ENCODE data around the gene AXDND1.
"Not testable (repeated sequence)": the region's sequence is repeated elsewhere in the genome, so short reads cannot be mapped to it uniquely, and the experiment has no call there.

The AXDND1 gene

GRCh38 chr1:179341943-179342547 lies 23.7 kb upstream of the AXDND1 start:
- no peaks in the 10 kb centered on the region for H3K9me3 ChIP-seq (ENCODE audit: insufficient read depth, low read length)
- H3K9ac ChIP-seq (ENCODE audit: insufficient read length, low read depth), result no peak overlapping the region
- no peak overlapping the region for H3K4me3 ChIP-seq (ENCODE audit: insufficient read length, low read depth)
- H3K27me3 ChIP-seq (ENCODE audit: insufficient read depth, insufficient read length), result no peaks in the 10 kb centered on the region
- no peaks in the 10 kb centered on the region for H3K4me1 ChIP-seq (ENCODE audit: insufficient read depth, insufficient read length)
- TF ChIP-seq YY1 (IDR thresholded peaks at IDR 0.05; ENCODE audit: insufficient read depth, insufficient read length) (no peak), SUZ12 (IDR thresholded peaks at IDR 0.05; ENCODE audit: extremely low read depth, insufficient read depth, insufficient read length) (no peak)
- no peak for DNase-seq (ENCODE audit: low read depth, low spot score)
- peaks cover 78% of the 10 kb centered on the region for H3K36me3 ChIP-seq (ENCODE audit: insufficient read depth, insufficient read length, low read length)

DNA sequence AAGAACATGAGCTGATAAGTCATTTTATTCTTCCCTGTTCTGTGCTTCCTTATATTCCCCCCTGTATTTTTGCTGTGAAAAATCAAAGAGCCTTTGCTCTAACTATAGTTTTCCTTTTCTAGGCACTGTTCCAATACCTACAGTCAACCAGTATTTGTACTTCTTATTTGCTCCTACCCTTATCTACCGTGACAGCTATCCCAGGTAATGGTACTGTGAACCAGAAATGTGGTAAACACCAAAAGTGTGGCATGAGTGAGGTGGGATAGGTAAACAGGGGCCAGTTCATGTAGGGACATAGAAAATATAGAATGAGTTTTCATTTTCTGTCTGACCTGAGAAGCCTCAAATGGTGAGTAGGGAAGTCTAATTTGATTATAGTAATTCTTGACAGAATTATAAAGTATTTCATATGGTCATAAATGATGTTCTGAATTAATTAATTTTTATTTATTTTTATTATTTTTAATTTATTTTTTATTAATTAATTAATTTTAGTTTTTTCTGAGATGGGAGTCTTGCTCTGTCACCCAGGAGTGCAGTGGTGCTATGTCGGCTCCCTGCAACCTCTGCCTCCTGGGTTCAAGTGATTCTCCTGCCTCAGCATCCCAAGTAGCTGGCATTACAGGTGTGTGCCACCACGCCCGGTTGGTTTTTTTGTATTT lies 22.9 kb upstream of the AXDND1 start:
- Histone ChIP-seq H3K9me3 (ENCODE audit: insufficient read depth, low read length) (no peaks in the 10 kb centered on the region), H3K27me3 (ENCODE audit: insufficient read depth, insufficient read length) (no peaks in the 10 kb centered on the region), H3K9ac (ENCODE audit: insufficient read length, low read depth) (no peak overlapping the region), H3K36me3 (ENCODE audit: insufficient read depth, insufficient read length, low read length) (peaks cover 79% of the 10 kb centered on the region), H3K4me3 (ENCODE audit: insufficient read length, low read depth) (no peak overlapping the region), H3K4me1 (ENCODE audit: insufficient read depth, insufficient read length) (no peaks in the 10 kb centered on the region)
- no peak for DNase-seq (ENCODE audit: low read depth, low spot score)
- no peak for TF ChIP-seq SUZ12 (IDR thresholded peaks at IDR 0.05; ENCODE audit: extremely low read depth, insufficient read depth, insufficient read length)
- TF ChIP-seq YY1 (IDR thresholded peaks at IDR 0.05; ENCODE audit: insufficient read depth, insufficient read length), result no peak
- TF ChIP-seq ZNF274 (IDR thresholded peaks at IDR 0.05; ENCODE audit: low read depth, low read length), result no peak

GRCh38 chr1:179351281-179351680 lies 14.5 kb upstream of the AXDND1 start:
- H3K36me3 ChIP-seq (ENCODE audit: insufficient read depth, insufficient read length, low read length), result peaks cover 60% of the 10 kb centered on the region
- no peaks in the 10 kb centered on the region for H3K27me3 ChIP-seq (ENCODE audit: insufficient read depth, insufficient read length)
- no peaks in the 10 kb centered on the region for H3K4me1 ChIP-seq (ENCODE audit: insufficient read depth, insufficient read length)
- no peak for DNase-seq (ENCODE audit: low read depth, low spot score)
- no peak overlapping the region for H3K9ac ChIP-seq (ENCODE audit: insufficient read length, low read depth)
- TF ChIP-seq YY1 (IDR thresholded peaks at IDR 0.05; ENCODE audit: insufficient read depth, insufficient read length), result no peak
- no peak for TF ChIP-seq ZNF274 (IDR thresholded peaks at IDR 0.05; ENCODE audit: low read depth, low read length)
- no peak for TF ChIP-seq SUZ12 (IDR thresholded peaks at IDR 0.05; ENCODE audit: extremely low read depth, insufficient read depth, insufficient read length)
- H3K4me3 ChIP-seq (ENCODE audit: insufficient read length, low read depth), result no peak overlapping the region
- no peaks in the 10 kb centered on the region for H3K9me3 ChIP-seq (ENCODE audit: insufficient read depth, low read length)

DNA sequence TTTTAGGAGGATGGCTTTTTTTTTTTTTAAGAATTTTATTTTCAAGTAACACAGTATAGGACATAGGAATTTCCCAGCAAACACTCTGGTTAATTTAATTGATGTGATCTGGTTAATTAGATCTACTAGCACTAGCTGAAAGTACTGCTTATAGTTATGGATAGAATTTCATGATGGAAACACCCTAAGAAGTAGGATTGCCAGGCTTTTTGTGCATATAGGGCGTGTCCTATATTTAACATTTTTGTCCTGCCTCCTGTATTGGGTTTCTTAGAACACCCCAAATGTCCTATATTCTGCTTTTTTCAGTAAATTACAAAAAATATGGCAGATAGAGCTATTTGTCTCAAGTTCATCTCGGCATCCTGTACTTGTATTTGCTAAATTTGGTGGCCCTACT lies 13.5 kb upstream of the AXDND1 start:
- Histone ChIP-seq H3K4me1 (ENCODE audit: insufficient read depth, insufficient read length) (no peaks in the 10 kb centered on the region), H3K4me3 (ENCODE audit: insufficient read length, low read depth) (no peak overlapping the region), H3K9me3 (ENCODE audit: insufficient read depth, low read length) (no peaks in the 10 kb centered on the region), H3K9ac (ENCODE audit: insufficient read length, low read depth) (no peak overlapping the region), H3K27me3 (ENCODE audit: insufficient read depth, insufficient read length) (no peaks in the 10 kb centered on the region), H3K36me3 (ENCODE audit: insufficient read depth, insufficient read length, low read length) (peaks cover 55% of the 10 kb centered on the region)
- DNase-seq (ENCODE audit: low read depth, low spot score), result no peak
- TF ChIP-seq YY1 (IDR thresholded peaks at IDR 0.05; ENCODE audit: insufficient read depth, insufficient read length) (no peak), ZNF274 (IDR thresholded peaks at IDR 0.05; ENCODE audit: low read depth, low read length) (no peak), SUZ12 (IDR thresholded peaks at IDR 0.05; ENCODE audit: extremely low read depth, insufficient read depth, insufficient read length) (no peak)

GRCh38 chr1:179353546-179353945 lies 12.2 kb upstream of the AXDND1 start:
- H3K9me3 ChIP-seq (ENCODE audit: insufficient read depth, low read length), result no peaks in the 10 kb centered on the region
- H3K36me3 ChIP-seq (ENCODE audit: insufficient read depth, insufficient read length, low read length), result peaks cover 45% of the 10 kb centered on the region
- TF ChIP-seq ZNF274 (IDR thresholded peaks at IDR 0.05; ENCODE audit: low read depth, low read length), result no peak
- TF ChIP-seq SUZ12 (IDR thresholded peaks at IDR 0.05; ENCODE audit: extremely low read depth, insufficient read depth, insufficient read length), result no peak
- TF ChIP-seq YY1 (IDR thresholded peaks at IDR 0.05; ENCODE audit: insufficient read depth, insufficient read length), result no peak
- H3K4me1 ChIP-seq (ENCODE audit: insufficient read depth, insufficient read length), result no peaks in the 10 kb centered on the region
- DNase-seq (ENCODE audit: low read depth, low spot score), result no peak
- H3K9ac ChIP-seq (ENCODE audit: insufficient read length, low read depth), result no peak overlapping the region
- no peaks in the 10 kb centered on the region for H3K27me3 ChIP-seq (ENCODE audit: insufficient read depth, insufficient read length)
- H3K4me3 ChIP-seq (ENCODE audit: insufficient read length, low read depth), result no peak overlapping the region

GRCh38 chr1:179361631-179362030 lies 4.1 kb upstream of the AXDND1 start:
- not testable (repeated sequence) for H3K4me3 ChIP-seq (ENCODE audit: insufficient read length, low read depth); H3K9me3 ChIP-seq (ENCODE audit: insufficient read depth, low read length); H3K36me3 ChIP-seq (ENCODE audit: insufficient read depth, insufficient read length, low read length); H3K9ac ChIP-seq (ENCODE audit: insufficient read length, low read depth); DNase-seq (ENCODE audit: low read depth, low spot score); H3K27me3 ChIP-seq (ENCODE audit: insufficient read depth, insufficient read length); H3K4me1 ChIP-seq (ENCODE audit: insufficient read depth, insufficient read length)

DNA sequence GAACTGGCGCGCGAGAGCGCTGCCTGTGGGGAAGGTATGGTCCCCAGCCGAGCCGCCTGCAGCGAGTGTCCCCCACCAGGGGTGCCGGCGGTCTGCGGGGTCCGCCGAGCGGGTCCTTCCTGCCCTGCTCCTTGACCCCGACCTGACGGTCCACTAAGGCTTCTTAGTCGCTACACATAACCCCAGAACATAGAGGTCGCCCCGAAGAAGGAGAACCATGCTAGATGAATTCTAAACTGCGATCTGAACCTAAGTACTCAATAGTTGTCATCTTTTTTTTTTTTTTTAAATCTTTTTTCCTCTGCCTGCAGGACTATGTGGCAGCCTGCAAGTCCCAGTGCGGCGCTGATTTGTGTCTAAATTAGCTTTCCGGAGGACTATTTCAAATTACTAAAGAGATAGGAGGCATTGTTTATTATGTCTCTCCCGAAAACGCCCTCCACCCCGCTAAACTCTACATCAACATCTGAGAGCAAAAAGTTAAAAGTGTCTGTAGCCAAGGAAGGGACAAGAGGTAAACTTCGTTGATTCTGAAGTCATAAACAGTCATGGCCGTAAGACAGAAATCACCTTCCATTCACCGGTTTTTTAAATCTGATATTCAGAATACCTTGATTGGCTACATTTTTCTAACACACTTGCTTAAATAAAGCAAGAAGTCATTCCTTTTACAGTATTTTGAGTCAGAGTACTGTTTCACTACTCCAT lies 476 bp downstream of the AXDND1 start:
- no peak for TF ChIP-seq SUZ12 (IDR thresholded peaks at IDR 0.05; ENCODE audit: extremely low read depth, insufficient read depth, insufficient read length)
- H3K27me3 ChIP-seq (ENCODE audit: insufficient read depth, insufficient read length), result no peaks in the 10 kb centered on the region
- no peaks in the 10 kb centered on the region for H3K36me3 ChIP-seq (ENCODE audit: insufficient read depth, insufficient read length, low read length)
- DNase-seq (ENCODE audit: low read depth, low spot score), result peak; percentile 8
- H3K4me1 ChIP-seq (ENCODE audit: insufficient read depth, insufficient read length), result no peaks in the 10 kb centered on the region
- peak overlapping the region; percentile 91 for H3K9ac ChIP-seq (ENCODE audit: insufficient read length, low read depth)
- peak overlapping the region; percentile 95 for H3K4me3 ChIP-seq (ENCODE audit: insufficient read length, low read depth)
- no peaks in the 10 kb centered on the region for H3K9me3 ChIP-seq (ENCODE audit: insufficient read depth, low read length)

Data from NT2/D1 (cell line).